Measurements from ENCODE around the gene LUZP2. TPM values are rescaled to one million over a fixed set of nuclear protein-coding genes. Genes with fewer than 3 reads are reported as not detected.

The LUZP2 gene
- total RNA-seq, 4 donors from 2014 or later = under 0.01 TPM; not detected in 3

- Histone ChIP-seq H3K36me3 (no peaks in the 10 kb centered on the region), H3K27me3 (no peaks in the 10 kb centered on the region), H3K9me3 (no peaks in the 10 kb centered on the region), H3K27ac (no peak overlapping the region), H3K4me1 (no peaks in the 10 kb centered on the region), H3K4me3 (no peak overlapping the region)
- TF ChIP-seq EP300 (IDR thresholded peaks at IDR 0.05) = no peak
- no peak for TF ChIP-seq CTCF (IDR thresholded peaks at IDR 0.05)
- no peak for TF ChIP-seq POLR2A (IDR thresholded peaks at IDR 0.05)
- DNase-seq (ENCODE audit: low spot score in 2 of 2) = no peak
- WGBS, 2 donors = 98 to 100% methylated on average over 1 of the region's 1 CpG
Measured at GRCh38 chr11:24794064-24794463, 297.2 kb downstream of the LUZP2 start.

GRCh38 chr11:24805671-24806070, 308.8 kb downstream of the LUZP2 start:
- DNase-seq (ENCODE audit: low spot score in 2 of 2) = no peak
- H3K4me3 ChIP-seq = no peak overlapping the region
- no peak for TF ChIP-seq EP300 (IDR thresholded peaks at IDR 0.05)
- no peak for TF ChIP-seq POLR2A (IDR thresholded peaks at IDR 0.05)
- TF ChIP-seq CTCF (IDR thresholded peaks at IDR 0.05) = no peak
- WGBS, 2 donors = 59 to 66% methylated on average over 2 of the region's 2 CpGs
- H3K36me3 ChIP-seq = no peaks in the 10 kb centered on the region
- H3K27me3 ChIP-seq = no peaks in the 10 kb centered on the region
- H3K4me1 ChIP-seq = no peaks in the 10 kb centered on the region
- no peak overlapping the region for H3K27ac ChIP-seq
- no peaks in the 10 kb centered on the region for H3K9me3 ChIP-seq

- DNase-seq (ENCODE audit: low spot score in 2 of 2) = no peak
- Histone ChIP-seq H3K4me3 (no peak overlapping the region), H3K36me3 (no peaks in the 10 kb centered on the region), H3K27me3 (no peaks in the 10 kb centered on the region), H3K27ac (no peak overlapping the region), H3K4me1 (no peaks in the 10 kb centered on the region), H3K9me3 (no peaks in the 10 kb centered on the region)
- TF ChIP-seq POLR2A (IDR thresholded peaks at IDR 0.05) = no peak
- TF ChIP-seq EP300 (IDR thresholded peaks at IDR 0.05) = no peak
- no peak for TF ChIP-seq CTCF (IDR thresholded peaks at IDR 0.05)
- 89 to 92% methylated on average over 2 of the region's 2 CpGs for WGBS, 2 donors
Measured at GRCh38 chr11:24808173-24808572, 311.3 kb downstream of the LUZP2 start.

GRCh38 chr11:24819006-24819405, 322.2 kb downstream of the LUZP2 start:
- no peaks in the 10 kb centered on the region for H3K36me3 ChIP-seq
- no peaks in the 10 kb centered on the region for H3K27me3 ChIP-seq
- no peaks in the 10 kb centered on the region for H3K4me1 ChIP-seq
- TF ChIP-seq EP300 (IDR thresholded peaks at IDR 0.05) (no peak), CTCF (IDR thresholded peaks at IDR 0.05) (no peak), POLR2A (IDR thresholded peaks at IDR 0.05) (no peak)
- no peak for DNase-seq (ENCODE audit: low spot score in 2 of 2)
- 27 to 31% methylated on average over 4 of the region's 4 CpGs for WGBS, 2 donors
- H3K4me3 ChIP-seq = no peak overlapping the region
- no peak overlapping the region for H3K27ac ChIP-seq
- no peaks in the 10 kb centered on the region for H3K9me3 ChIP-seq

- no peak for TF ChIP-seq CTCF (IDR thresholded peaks at IDR 0.05)
- no peak for TF ChIP-seq EP300 (IDR thresholded peaks at IDR 0.05)
- TF ChIP-seq POLR2A (IDR thresholded peaks at IDR 0.05) = no peak
- H3K9me3 ChIP-seq = no peaks in the 10 kb centered on the region
- WGBS, 2 donors = 48 to 72% methylated on average over 4 of the region's 4 CpGs
Measured at GRCh38 chr11:24819863-24820434, 323.1 kb downstream of the LUZP2 start.

More at GRCh38 chr11:24819863-24820434, 323.1 kb downstream of the LUZP2 start:
- DNase-seq (ENCODE audit: low spot score in 2 of 2) = no peak
- Histone ChIP-seq H3K27me3 (no peaks in the 10 kb centered on the region), H3K36me3 (no peaks in the 10 kb centered on the region), H3K4me1 (no peaks in the 10 kb centered on the region), H3K27ac (no peak overlapping the region), H3K4me3 (no peak overlapping the region)

Measured in tibial nerve (tissue), 4 donors.